HG02938 (cell line): ENCODE data around the gene FBXO7.

Source experiments
- ATAC-seq: cut with Tn5 transposase; IDR thresholded peaks from one replicate; pipeline ENCODE4 v1.9.1; 2021; ENCODE audit warnings: mild to moderate bottlenecking, moderate library complexity; ENCODE audit not compliant: unreplicated experiment

FBXO7 gene

GRCh38 chr22:32489377-32489776 lies 14.8 kb downstream of the FBXO7 start:
- no peak for ATAC-seq

DNA sequence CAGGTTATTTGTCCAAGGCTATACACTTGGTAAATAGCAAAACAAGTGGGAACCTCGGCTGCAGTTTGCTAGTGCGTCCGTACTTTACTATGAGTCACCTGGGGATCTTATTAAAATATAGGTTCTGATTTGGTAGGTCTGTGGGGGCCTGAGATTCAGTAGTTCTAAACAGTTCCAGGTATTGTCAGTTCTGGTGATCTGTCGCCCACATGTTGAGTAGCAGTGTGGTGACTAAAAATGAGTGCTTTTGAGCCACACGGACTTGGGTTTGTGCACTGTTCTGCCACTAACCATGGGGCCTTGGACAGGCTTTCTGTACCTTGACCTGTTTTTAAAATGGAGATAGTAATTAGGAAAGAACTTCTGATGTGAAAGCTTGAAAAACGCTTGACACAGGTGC lies 15.7 kb downstream of the FBXO7 start:
- no peak for ATAC-seq

- ATAC-seq = no peak
These were observed 17.5 kb downstream of the FBXO7 start for GRCh38 chr22:32492111-32492510.

GRCh38 chr22:32493551-32493950 lies 18.9 kb downstream of the FBXO7 start:
- ATAC-seq = no peak

GRCh38 chr22:32494971-32495370 lies 20.4 kb downstream of the FBXO7 start:
- ATAC-seq = no peak

DNA sequence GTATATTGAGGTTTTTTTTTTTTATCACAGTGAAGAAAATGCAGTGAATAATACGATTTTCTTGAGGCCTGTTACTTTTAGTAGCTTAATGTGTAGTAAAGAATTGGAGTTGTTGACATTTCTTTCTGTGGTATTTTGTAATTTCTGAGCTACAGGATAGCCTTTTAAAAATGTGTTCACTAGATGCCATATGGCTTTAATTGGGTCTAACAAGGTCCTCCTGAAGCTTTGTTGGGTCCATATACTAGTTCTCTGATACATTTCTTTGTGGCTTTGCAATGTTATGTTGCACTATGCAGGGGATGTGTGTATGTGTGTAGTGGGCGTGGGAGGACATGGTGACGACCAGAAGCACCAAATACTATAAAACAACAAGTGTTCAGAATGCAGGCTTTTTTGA lies 25.1 kb downstream of the FBXO7 start:
- no peak for ATAC-seq

GRCh38 chr22:32501836-32502752 lies 27.5 kb downstream of the FBXO7 start:
- ATAC-seq = no peak

- ATAC-seq = no peak
These were observed 34.4 kb downstream of the FBXO7 start for GRCh38 chr22:32509045-32509444.

DNA sequence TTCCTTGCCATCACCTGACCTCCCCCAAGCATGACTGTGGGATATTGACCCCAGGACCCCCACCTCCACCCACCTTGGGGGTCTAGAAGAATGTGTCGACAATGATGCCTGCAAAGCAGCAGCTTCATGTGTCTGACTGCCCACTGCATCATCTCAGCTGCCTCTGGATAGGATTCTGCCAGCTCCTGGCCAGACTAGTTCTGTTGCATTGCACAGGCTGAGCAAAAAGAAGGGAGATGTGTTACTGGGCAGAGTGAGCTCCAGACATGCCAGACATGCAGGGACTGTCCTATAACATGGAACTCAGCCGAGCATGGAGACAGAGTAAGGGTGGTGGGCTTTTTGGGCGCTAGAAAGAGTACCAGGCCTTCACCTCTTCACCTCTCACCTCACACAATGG lies 36.7 kb downstream of the FBXO7 start:
- ATAC-seq = no peak

- ATAC-seq = no peak
These were observed 37.2 kb downstream of the FBXO7 start for GRCh38 chr22:32511776-32512175.

GRCh38 chr22:32512267-32512982 lies 37.8 kb downstream of the FBXO7 start:
- ATAC-seq = no peak

- ATAC-seq = no peak
These were observed 40.5 kb downstream of the FBXO7 start for GRCh38 chr22:32515084-32515483.

- ATAC-seq = no peak
These were observed 42.9 kb downstream of the FBXO7 start for GRCh38 chr22:32517488-32517887.

DNA sequence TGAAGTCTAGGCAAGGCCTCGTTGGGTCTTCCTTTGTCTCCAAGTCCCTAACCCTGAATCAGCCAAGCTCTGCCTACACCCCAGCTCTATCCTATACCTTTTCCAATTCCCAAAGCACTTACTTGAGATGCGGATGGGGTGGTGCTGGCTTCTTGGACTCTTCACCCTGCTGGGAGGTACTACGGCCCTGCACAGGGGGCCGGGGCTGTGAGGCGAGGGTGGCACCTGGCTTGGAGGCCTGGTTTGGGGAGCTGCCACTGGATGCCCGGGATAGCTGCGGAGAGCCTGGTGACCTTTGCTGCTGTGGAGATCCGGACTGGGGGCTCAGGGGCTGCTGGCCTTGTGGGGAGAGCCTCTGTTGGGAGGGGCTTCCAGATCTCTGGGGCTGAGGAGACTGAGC lies 43.3 kb downstream of the FBXO7 start:
- no peak for ATAC-seq

GRCh38 chr22:32518381-32518780 lies 43.8 kb downstream of the FBXO7 start:
- ATAC-seq = no peak

- ATAC-seq = no peak
These were observed 44.2 kb downstream of the FBXO7 start for GRCh38 chr22:32518848-32519247.

DNA sequence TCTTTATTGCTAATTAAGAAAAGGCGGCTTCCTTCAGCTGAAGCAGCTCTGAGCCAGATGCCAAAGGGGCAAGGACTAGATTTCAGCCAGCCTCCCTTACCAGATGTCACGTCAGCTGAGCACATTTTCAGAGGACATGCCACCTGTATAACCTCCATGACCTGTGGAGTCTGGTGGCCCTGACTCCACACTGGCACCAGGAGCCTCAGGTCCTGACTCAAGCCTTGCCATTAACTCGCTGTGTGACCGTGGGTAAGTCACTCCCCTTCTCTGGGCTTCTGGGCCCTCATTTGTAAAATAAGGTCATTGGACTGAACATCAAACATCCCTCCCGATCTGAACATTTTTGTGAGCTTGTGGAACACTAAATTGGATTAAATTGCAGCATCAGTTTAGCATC lies 46.0 kb downstream of the FBXO7 start:
- no peak for ATAC-seq

GRCh38 chr22:32522237-32522636 lies 47.6 kb downstream of the FBXO7 start:
- no peak for ATAC-seq

- ATAC-seq = no peak
These were observed 53.1 kb downstream of the FBXO7 start for GRCh38 chr22:32527756-32528155.

DNA sequence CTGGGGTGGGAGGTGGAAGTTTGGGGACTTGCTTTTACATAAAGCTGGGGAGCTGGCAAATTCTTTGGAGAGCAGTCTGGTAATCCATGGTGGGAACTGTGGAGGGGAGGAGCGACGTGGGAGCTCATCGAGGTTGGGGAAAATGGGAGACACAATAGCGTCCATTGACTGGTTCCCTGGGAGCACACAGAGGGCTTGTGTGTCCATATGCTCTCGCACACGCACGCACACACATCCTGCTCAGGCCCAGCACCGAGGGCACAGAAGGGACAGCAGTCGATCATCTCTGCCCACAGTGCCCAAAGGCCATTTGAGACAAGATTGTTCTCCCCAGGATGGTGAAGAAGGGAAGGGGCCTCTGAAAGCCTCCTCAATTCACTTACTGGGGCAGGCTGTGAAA lies 53.7 kb downstream of the FBXO7 start:
- ATAC-seq = no peak

- ATAC-seq = no peak
These were observed 54.7 kb downstream of the FBXO7 start for GRCh38 chr22:32528984-32529982.
